ENCODE data around the gene VASP.

The VASP gene

GRCh38 chr19:45506989-45507871, at the start of gene VASP:
Gene VASP (plus strand): TSS chr19:45507479. CDS start chr19:45507772, 293 bp downstream.
- Histone ChIP-seq H3K27me3 (ENCODE audit: control insufficient read depth in 5 of 5, insufficient read depth in 4 of 5, low read length in 5 of 5) (no peaks in the 10 kb centered on the region), H3K4me1 (ENCODE audit: control insufficient read depth in 5 of 5, insufficient read depth in 5 of 5, low read length in 5 of 5) (peaks cover 0 to 55% (median 46%) of the 10 kb centered on the region in 5 donors), H3K27ac (ENCODE audit: low read depth, low read length) (peak within 1 kb of the TSS; percentile 87), H3K4me3 (ENCODE audit: low read depth in 1 of 5, low read length in 5 of 5) (peak within 1 kb of the TSS; percentile 80 to 97 (median 93)), H3K9ac (ENCODE audit: low read length in 5 of 5) (peak within 1 kb of the TSS; percentile 77 to 94 (median 88)), H3K9me3 (ENCODE audit: control insufficient read depth in 5 of 5, low read length in 5 of 5) (no peaks in the 10 kb centered on the region), H3K36me3 (ENCODE audit: control insufficient read depth in 5 of 5, insufficient read depth in 5 of 5, low read length in 5 of 5) (no peaks in the 10 kb centered on the region)

- H3K4me3 ChIP-seq (ENCODE audit: low read depth in 1 of 5, low read length in 5 of 5): no peak overlapping the region
- H3K9ac ChIP-seq (ENCODE audit: low read length in 5 of 5): no peak overlapping the region
- peaks cover 0 to 3% (median 0%) of the 10 kb centered on the region in 5 donors for H3K27me3 ChIP-seq (ENCODE audit: control insufficient read depth in 5 of 5, insufficient read depth in 4 of 5, low read length in 5 of 5)
- no peak overlapping the region for H3K27ac ChIP-seq (ENCODE audit: low read depth, low read length)
- H3K36me3 ChIP-seq (ENCODE audit: control insufficient read depth in 5 of 5, insufficient read depth in 5 of 5, low read length in 5 of 5): no peaks in the 10 kb centered on the region
- H3K4me1 ChIP-seq (ENCODE audit: control insufficient read depth in 5 of 5, insufficient read depth in 5 of 5, low read length in 5 of 5): peaks cover 4 to 21% (median 15%) of the 10 kb centered on the region in 5 donors
- no peaks in the 10 kb centered on the region for H3K9me3 ChIP-seq (ENCODE audit: control insufficient read depth in 5 of 5, low read length in 5 of 5)
These were observed 49.5 kb upstream of the VASP start for GRCh38 chr19:45457776-45458175.

GRCh38 chr19:45460807-45461347, 46.4 kb upstream of the VASP start:
- peaks cover 0 to 7% (median 6%) of the 10 kb centered on the region in 5 donors for H3K4me1 ChIP-seq (ENCODE audit: control insufficient read depth in 5 of 5, insufficient read depth in 5 of 5, low read length in 5 of 5)
- peaks cover 0 to 3% (median 0%) of the 10 kb centered on the region in 5 donors for H3K27me3 ChIP-seq (ENCODE audit: control insufficient read depth in 5 of 5, insufficient read depth in 4 of 5, low read length in 5 of 5)
- H3K36me3 ChIP-seq (ENCODE audit: control insufficient read depth in 5 of 5, insufficient read depth in 5 of 5, low read length in 5 of 5): no peaks in the 10 kb centered on the region
- H3K9ac ChIP-seq (ENCODE audit: low read length in 5 of 5): no peak overlapping the region
- H3K9me3 ChIP-seq (ENCODE audit: control insufficient read depth in 5 of 5, low read length in 5 of 5): no peaks in the 10 kb centered on the region
- no peak overlapping the region for H3K27ac ChIP-seq (ENCODE audit: low read depth, low read length)
- H3K4me3 ChIP-seq (ENCODE audit: low read depth in 1 of 5, low read length in 5 of 5): no peak overlapping the region

- H3K4me1 ChIP-seq (ENCODE audit: control insufficient read depth in 5 of 5, insufficient read depth in 5 of 5, low read length in 5 of 5): peaks cover 0 to 4% (median 3%) of the 10 kb centered on the region in 5 donors
- H3K9me3 ChIP-seq (ENCODE audit: control insufficient read depth in 5 of 5, low read length in 5 of 5): no peaks in the 10 kb centered on the region
- no peaks in the 10 kb centered on the region for H3K36me3 ChIP-seq (ENCODE audit: control insufficient read depth in 5 of 5, insufficient read depth in 5 of 5, low read length in 5 of 5)
- no peak overlapping the region for H3K4me3 ChIP-seq (ENCODE audit: low read depth in 1 of 5, low read length in 5 of 5)
- no peak overlapping the region for H3K9ac ChIP-seq (ENCODE audit: low read length in 5 of 5)
- peaks cover 0 to 3% (median 0%) of the 10 kb centered on the region in 5 donors for H3K27me3 ChIP-seq (ENCODE audit: control insufficient read depth in 5 of 5, insufficient read depth in 4 of 5, low read length in 5 of 5)
- no peak overlapping the region for H3K27ac ChIP-seq (ENCODE audit: low read depth, low read length)
These were observed 45.1 kb upstream of the VASP start for GRCh38 chr19:45462174-45462573.

GRCh38 chr19:45463241-45463640, 44.0 kb upstream of the VASP start:
- peaks cover 0 to 9% (median 7%) of the 10 kb centered on the region in 5 donors for H3K4me1 ChIP-seq (ENCODE audit: control insufficient read depth in 5 of 5, insufficient read depth in 5 of 5, low read length in 5 of 5)
- no peaks in the 10 kb centered on the region for H3K9me3 ChIP-seq (ENCODE audit: control insufficient read depth in 5 of 5, low read length in 5 of 5)
- H3K27me3 ChIP-seq (ENCODE audit: control insufficient read depth in 5 of 5, insufficient read depth in 4 of 5, low read length in 5 of 5): peaks cover 0 to 3% (median 0%) of the 10 kb centered on the region in 5 donors
- no peak overlapping the region for H3K4me3 ChIP-seq (ENCODE audit: low read depth in 1 of 5, low read length in 5 of 5)
- no peak overlapping the region for H3K9ac ChIP-seq (ENCODE audit: low read length in 5 of 5)
- no peak overlapping the region for H3K27ac ChIP-seq (ENCODE audit: low read depth, low read length)
- no peaks in the 10 kb centered on the region for H3K36me3 ChIP-seq (ENCODE audit: control insufficient read depth in 5 of 5, insufficient read depth in 5 of 5, low read length in 5 of 5)

GRCh38 chr19:45464274-45464673, 43.0 kb upstream of the VASP start:
- H3K36me3 ChIP-seq (ENCODE audit: control insufficient read depth in 5 of 5, insufficient read depth in 5 of 5, low read length in 5 of 5): peaks cover 0 to under 1% (median 0%) of the 10 kb centered on the region in 5 donors
- no peak overlapping the region for H3K9ac ChIP-seq (ENCODE audit: low read length in 5 of 5)
- H3K9me3 ChIP-seq (ENCODE audit: control insufficient read depth in 5 of 5, low read length in 5 of 5): no peaks in the 10 kb centered on the region
- H3K27me3 ChIP-seq (ENCODE audit: control insufficient read depth in 5 of 5, insufficient read depth in 4 of 5, low read length in 5 of 5): peaks cover 0 to 3% (median 0%) of the 10 kb centered on the region in 5 donors
- H3K4me1 ChIP-seq (ENCODE audit: control insufficient read depth in 5 of 5, insufficient read depth in 5 of 5, low read length in 5 of 5): peaks cover 0 to 15% (median 8%) of the 10 kb centered on the region in 5 donors
- no peak overlapping the region for H3K4me3 ChIP-seq (ENCODE audit: low read depth in 1 of 5, low read length in 5 of 5)
- no peak overlapping the region for H3K27ac ChIP-seq (ENCODE audit: low read depth, low read length)

GRCh38 chr19:45464852-45465441, 42.3 kb upstream of the VASP start:
- Histone ChIP-seq H3K27ac (ENCODE audit: low read depth, low read length) (no peak overlapping the region), H3K27me3 (ENCODE audit: control insufficient read depth in 5 of 5, insufficient read depth in 4 of 5, low read length in 5 of 5) (peaks cover 0 to 3% (median 0%) of the 10 kb centered on the region in 5 donors), H3K9ac (ENCODE audit: low read length in 5 of 5) (no peak overlapping the region), H3K4me3 (ENCODE audit: low read depth in 1 of 5, low read length in 5 of 5) (no peak overlapping the region), H3K36me3 (ENCODE audit: control insufficient read depth in 5 of 5, insufficient read depth in 5 of 5, low read length in 5 of 5) (peaks cover 0 to 7% (median 6%) of the 10 kb centered on the region in 5 donors), H3K4me1 (ENCODE audit: control insufficient read depth in 5 of 5, insufficient read depth in 5 of 5, low read length in 5 of 5) (peaks cover 2 to 22% (median 12%) of the 10 kb centered on the region in 5 donors), H3K9me3 (ENCODE audit: control insufficient read depth in 5 of 5, low read length in 5 of 5) (no peaks in the 10 kb centered on the region)

GRCh38 chr19:45467115-45467455, 40.2 kb upstream of the VASP start:
- Histone ChIP-seq H3K4me1 (ENCODE audit: control insufficient read depth in 5 of 5, insufficient read depth in 5 of 5, low read length in 5 of 5) (peaks cover 6 to 41% (median 23%) of the 10 kb centered on the region in 5 donors), H3K27me3 (ENCODE audit: control insufficient read depth in 5 of 5, insufficient read depth in 4 of 5, low read length in 5 of 5) (peaks cover 0 to 7% (median 0%) of the 10 kb centered on the region in 5 donors), H3K4me3 (ENCODE audit: low read depth in 1 of 5, low read length in 5 of 5) (peak overlapping the region; percentile 61 to 100 (median 99)), H3K9ac (ENCODE audit: low read length in 5 of 5) (peak overlapping the region in 4 of 5 donors; percentile 26 to 99 (median 96)), H3K27ac (ENCODE audit: low read depth, low read length) (peak overlapping the region; percentile 83), H3K36me3 (ENCODE audit: control insufficient read depth in 5 of 5, insufficient read depth in 5 of 5, low read length in 5 of 5) (peaks cover 0 to 29% (median 28%) of the 10 kb centered on the region in 5 donors), H3K9me3 (ENCODE audit: control insufficient read depth in 5 of 5, low read length in 5 of 5) (no peaks in the 10 kb centered on the region)

- Histone ChIP-seq H3K4me3 (ENCODE audit: low read depth in 1 of 5, low read length in 5 of 5) (peak within 1 kb of the TSS; percentile 99 to 100 (median 99)), H3K27me3 (ENCODE audit: control insufficient read depth in 5 of 5, insufficient read depth in 4 of 5, low read length in 5 of 5) (peaks cover 0 to 9% (median 0%) of the 10 kb centered on the region in 5 donors), H3K4me1 (ENCODE audit: control insufficient read depth in 5 of 5, insufficient read depth in 5 of 5, low read length in 5 of 5) (peaks cover 6 to 47% (median 23%) of the 10 kb centered on the region in 5 donors), H3K27ac (ENCODE audit: low read depth, low read length) (peak within 1 kb of the TSS; percentile 83), H3K36me3 (ENCODE audit: control insufficient read depth in 5 of 5, insufficient read depth in 5 of 5, low read length in 5 of 5) (peaks cover 0 to 34% (median 31%) of the 10 kb centered on the region in 5 donors), H3K9me3 (ENCODE audit: control insufficient read depth in 5 of 5, low read length in 5 of 5) (no peaks in the 10 kb centered on the region), H3K9ac (ENCODE audit: low read length in 5 of 5) (peak within 1 kb of the TSS; percentile 81 to 99 (median 94))
These were observed 39.7 kb upstream of the VASP start, which contains the start of gene FOSB for GRCh38 chr19:45467456-45468158. Gene FOSB (plus strand): TSS chr19:45467996. CDS start chr19:45468587, 591 bp downstream.

Measured in subcutaneous abdominal adipose tissue (tissue), 5 donors.